Nephron progenitor cell (in vitro differentiated cells): ENCODE measurements around the gene IBSP.

Experiments
- DNase-seq: peaks from one replicate; pipeline ENCODE4 v3.0.0; 2021
- H3K27ac Mint-ChIP-seq: 2 replicates; pipeline ENCODE4 v1.8.0; 2021; ENCODE audit warnings: mild to moderate bottlenecking, moderate library complexity, mixed read lengths
- H3K27me3 Mint-ChIP-seq: 2 replicates; pipeline ENCODE4 v1.8.0; 2021; ENCODE audit warnings: mild to moderate bottlenecking, low read depth, mixed read lengths; ENCODE audit not compliant: poor library complexity
- H3K36me3 Mint-ChIP-seq: 2 replicates; pipeline ENCODE4 v1.8.0; 2021; ENCODE audit warnings: low read depth, mixed read lengths
- H3K4me1 Mint-ChIP-seq: 2 replicates; pipeline ENCODE4 v1.8.0; 2021; ENCODE audit warnings: mixed read lengths
- H3K4me3 Mint-ChIP-seq: 2 replicates; pipeline ENCODE4 v1.8.0; 2021; ENCODE audit warnings: mild to moderate bottlenecking, moderate library complexity, mixed read lengths
- H3K9me3 Mint-ChIP-seq: 2 replicates; pipeline ENCODE4 v1.8.0; 2021; ENCODE audit warnings: mild to moderate bottlenecking, moderate library complexity, mixed read lengths
- TF ChIP-seq, protein P1 (sequence below): fragments of 200-600 bp; sonication (generic); IDR thresholded peaks from 2 replicates; pipeline ENCODE4 v1.5.0; 2021; ENCODE audit warnings: antibody characterized with exemption

Gene IBSP

DNA sequence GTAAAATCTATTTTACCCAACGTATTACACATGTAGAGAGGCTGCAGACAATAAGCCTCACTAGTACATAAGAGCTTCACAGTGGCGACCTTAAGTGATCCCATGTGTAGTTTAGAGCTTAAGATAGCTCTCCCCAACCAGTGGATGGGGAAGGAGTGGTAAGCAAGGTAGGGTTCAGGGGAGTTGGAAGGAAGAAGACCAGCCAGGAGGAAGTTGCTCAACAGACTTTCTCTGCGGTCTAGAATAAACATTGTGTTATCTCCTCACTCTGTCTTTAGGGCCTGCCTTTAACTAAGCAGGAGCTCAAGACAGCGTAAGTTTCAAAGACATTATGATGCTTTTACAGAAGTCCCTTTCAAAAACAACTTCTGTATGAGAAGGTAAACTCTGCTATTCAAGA is 50.3 kb downstream of the IBSP start:
- H3K27ac Mint-ChIP-seq: no peak overlapping the region
- H3K9me3 Mint-ChIP-seq: no peaks in the 10 kb centered on the region
- no peaks in the 10 kb centered on the region for H3K36me3 Mint-ChIP-seq
- TF ChIP-seq, protein P1, sequence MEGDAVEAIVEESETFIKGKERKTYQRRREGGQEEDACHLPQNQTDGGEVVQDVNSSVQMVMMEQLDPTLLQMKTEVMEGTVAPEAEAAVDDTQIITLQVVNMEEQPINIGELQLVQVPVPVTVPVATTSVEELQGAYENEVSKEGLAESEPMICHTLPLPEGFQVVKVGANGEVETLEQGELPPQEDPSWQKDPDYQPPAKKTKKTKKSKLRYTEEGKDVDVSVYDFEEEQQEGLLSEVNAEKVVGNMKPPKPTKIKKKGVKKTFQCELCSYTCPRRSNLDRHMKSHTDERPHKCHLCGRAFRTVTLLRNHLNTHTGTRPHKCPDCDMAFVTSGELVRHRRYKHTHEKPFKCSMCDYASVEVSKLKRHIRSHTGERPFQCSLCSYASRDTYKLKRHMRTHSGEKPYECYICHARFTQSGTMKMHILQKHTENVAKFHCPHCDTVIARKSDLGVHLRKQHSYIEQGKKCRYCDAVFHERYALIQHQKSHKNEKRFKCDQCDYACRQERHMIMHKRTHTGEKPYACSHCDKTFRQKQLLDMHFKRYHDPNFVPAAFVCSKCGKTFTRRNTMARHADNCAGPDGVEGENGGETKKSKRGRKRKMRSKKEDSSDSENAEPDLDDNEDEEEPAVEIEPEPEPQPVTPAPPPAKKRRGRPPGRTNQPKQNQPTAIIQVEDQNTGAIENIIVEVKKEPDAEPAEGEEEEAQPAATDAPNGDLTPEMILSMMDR: no peak
- peaks cover 6% of the 10 kb centered on the region for H3K27me3 Mint-ChIP-seq
- no peaks in the 10 kb centered on the region for H3K4me1 Mint-ChIP-seq
- H3K4me3 Mint-ChIP-seq: no peak overlapping the region
- DNase-seq: no peak

DNA sequence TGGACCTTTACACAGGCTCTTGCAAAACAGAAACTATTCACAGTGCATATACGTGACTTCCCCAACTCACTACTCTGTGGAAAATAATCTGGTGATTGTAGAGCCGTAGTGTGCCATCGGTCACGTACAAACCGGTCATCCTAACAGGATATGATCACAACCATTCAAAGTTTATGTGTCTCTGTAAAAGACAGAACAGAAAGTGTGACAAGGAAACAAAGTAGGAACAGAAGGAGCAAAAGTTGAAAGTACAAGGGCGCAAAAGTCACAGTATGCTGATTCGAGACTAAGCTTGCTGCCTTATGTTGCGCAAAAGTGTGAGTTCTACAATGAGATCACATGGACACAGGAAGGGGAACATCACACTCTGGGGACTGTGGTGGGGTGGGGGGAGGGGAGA is 52.0 kb downstream of the IBSP start:
- H3K9me3 Mint-ChIP-seq: no peaks in the 10 kb centered on the region

DNA sequence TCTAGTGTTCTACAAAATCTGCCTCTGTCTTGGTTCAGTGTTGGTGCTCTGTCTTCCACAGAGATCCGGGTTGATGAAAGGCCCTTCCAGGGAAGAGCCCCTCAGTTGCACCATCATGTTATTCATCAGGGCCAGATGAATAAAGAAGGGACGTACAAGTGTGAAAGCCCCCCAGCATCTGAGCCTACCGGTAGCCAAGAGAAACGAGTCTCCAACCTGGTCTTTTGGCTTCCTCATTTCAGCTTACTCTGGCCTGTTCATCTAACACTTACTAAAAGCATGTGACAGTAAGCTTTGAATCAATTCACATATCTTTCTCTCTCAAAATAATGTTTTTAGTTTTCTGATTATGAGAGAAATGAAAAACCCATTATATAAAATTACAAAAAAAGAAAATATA is 52.6 kb downstream of the IBSP start:
- H3K4me3 Mint-ChIP-seq: no peak overlapping the region
- H3K9me3 Mint-ChIP-seq: no peaks in the 10 kb centered on the region
- H3K36me3 Mint-ChIP-seq: no peaks in the 10 kb centered on the region
- no peak overlapping the region for H3K27ac Mint-ChIP-seq
- no peaks in the 10 kb centered on the region for H3K27me3 Mint-ChIP-seq
- TF ChIP-seq, protein P1: no peak
- H3K4me1 Mint-ChIP-seq: no peaks in the 10 kb centered on the region
- DNase-seq: no peak

More for the DNA sequence above, 52.0 kb downstream of the IBSP start:
- Mint-ChIP-seq H3K4me3 (no peak overlapping the region), H3K4me1 (no peaks in the 10 kb centered on the region), H3K27ac (peak overlapping the region; percentile 4), H3K36me3 (no peaks in the 10 kb centered on the region), H3K27me3 (peaks cover under 1% of the 10 kb centered on the region)
- TF ChIP-seq, protein P1: no peak
- DNase-seq: no peak

DNA sequence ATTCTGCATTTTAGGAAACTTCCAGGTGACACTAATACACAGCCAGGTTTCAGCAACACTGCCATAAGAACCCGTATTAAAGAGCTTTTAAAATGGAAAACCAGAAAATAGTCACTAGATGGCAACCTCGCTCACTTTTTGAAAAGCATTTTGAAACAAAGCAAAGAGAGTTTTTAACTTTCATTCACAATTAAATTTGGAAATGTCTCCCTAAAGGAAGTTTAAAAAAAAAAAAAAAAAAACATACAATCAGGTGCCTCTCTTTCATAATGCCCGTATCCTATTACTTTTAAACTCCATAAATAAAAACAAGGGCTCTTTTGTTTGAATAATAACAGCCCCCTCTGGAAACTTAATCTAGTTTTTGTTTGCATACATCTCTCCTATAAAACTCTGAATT is 53.8 kb downstream of the IBSP start:
- DNase-seq: no peak
- TF ChIP-seq, protein P1: peak; percentile 51
- no peak overlapping the region for H3K27ac Mint-ChIP-seq
- H3K4me1 Mint-ChIP-seq: no peaks in the 10 kb centered on the region
- no peaks in the 10 kb centered on the region for H3K9me3 Mint-ChIP-seq
- no peaks in the 10 kb centered on the region for H3K36me3 Mint-ChIP-seq
- H3K4me3 Mint-ChIP-seq: no peak overlapping the region
- H3K27me3 Mint-ChIP-seq: no peaks in the 10 kb centered on the region

DNA sequence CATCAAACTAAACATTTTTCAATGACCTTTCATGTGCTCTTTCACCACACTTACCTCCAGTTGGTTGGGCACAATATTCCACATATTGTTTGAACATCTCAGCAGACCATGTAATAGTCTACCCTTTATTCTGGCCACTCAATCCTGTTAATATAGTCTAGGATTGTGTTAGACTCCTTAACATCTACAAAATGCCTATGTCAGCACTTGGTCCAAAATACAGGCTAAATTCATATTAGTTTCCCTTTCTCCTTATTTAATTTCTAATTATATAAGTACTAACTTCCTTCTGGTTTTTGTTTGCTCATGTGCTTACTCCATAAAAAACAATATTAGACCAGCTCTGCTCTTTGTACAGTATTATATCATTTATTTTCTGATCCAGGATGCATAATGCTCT is 54.5 kb downstream of the IBSP start:
- DNase-seq: no peak
- H3K4me3 Mint-ChIP-seq: no peak overlapping the region
- no peaks in the 10 kb centered on the region for H3K27me3 Mint-ChIP-seq
- TF ChIP-seq, protein P1: no peak
- no peaks in the 10 kb centered on the region for H3K9me3 Mint-ChIP-seq
- H3K4me1 Mint-ChIP-seq: no peaks in the 10 kb centered on the region
- no peak overlapping the region for H3K27ac Mint-ChIP-seq
- no peaks in the 10 kb centered on the region for H3K36me3 Mint-ChIP-seq

DNA sequence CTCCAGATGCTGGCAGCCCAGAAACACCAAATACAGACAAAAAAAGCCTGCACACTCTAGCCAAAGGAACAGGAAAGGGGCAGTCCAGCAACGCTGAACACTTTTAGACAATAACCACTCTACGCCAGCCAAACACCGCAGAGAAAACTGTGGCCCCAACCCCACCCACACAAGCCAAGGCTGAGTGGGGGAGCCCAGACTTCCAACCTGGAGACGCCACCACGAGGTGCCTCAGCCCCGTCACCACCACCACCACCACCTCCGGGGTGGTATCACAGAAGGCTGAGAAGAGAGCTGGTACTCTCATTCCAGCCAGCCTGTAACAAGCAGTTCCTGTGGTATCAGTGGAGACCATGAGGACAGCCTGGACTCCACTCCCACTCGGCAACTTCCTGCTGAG is 56.2 kb downstream of the IBSP start:
- no peak for DNase-seq
- Mint-ChIP-seq H3K4me1 (no peaks in the 10 kb centered on the region), H3K27ac (no peak overlapping the region), H3K4me3 (no peak overlapping the region), H3K9me3 (no peaks in the 10 kb centered on the region), H3K27me3 (no peaks in the 10 kb centered on the region), H3K36me3 (no peaks in the 10 kb centered on the region)
- TF ChIP-seq, protein P1: no peak
